NCI-H82 (cell line): ENCODE results near the gene PLXNB1.

Experiments used
- DNase-seq: peaks from one replicate; lab custom pipeline; 2025; lab: John Stamatoyannopoulos, UW

Gene PLXNB1

GRCh38 chr3:48370333-48370713 is 59.6 kb downstream of the PLXNB1 start:
- DNase-seq, result peak; percentile 29

GRCh38 chr3:48369693-48370332 is 60.1 kb downstream of the PLXNB1 start:
- no peak for DNase-seq

- peak; percentile 77 for DNase-seq
These were observed 62.7 kb downstream of the PLXNB1 start for GRCh38 chr3:48367201-48367600.

- no peak for DNase-seq
These were observed 65.0 kb downstream of the PLXNB1 start for GRCh38 chr3:48364840-48365239.

- DNase-seq, result no peak
These were observed 68.0 kb downstream of the PLXNB1 start for GRCh38 chr3:48361928-48362327.

GRCh38 chr3:48356419-48356818 is 73.5 kb downstream of the PLXNB1 start:
- DNase-seq, result no peak

- DNase-seq, result no peak
These were observed 75.9 kb downstream of the PLXNB1 start for GRCh38 chr3:48353987-48354386.
